Progenitor cell of endocrine pancreas (in vitro differentiated cells): ENCODE data around the gene HCFC2. TPM values are rescaled to one million over a fixed set of nuclear protein-coding genes. Genes with fewer than 3 reads are reported as not detected.

Source experiments
- DNase-seq: peaks from one replicate; pipeline ENCODE4 v3.0.0; 2021; ENCODE audit warnings: low spot score; ENCODE audit not compliant: unreplicated experiment
- H3K27ac Mint-ChIP-seq: 2 replicates; pipeline ENCODE4 v1.8.0; 2021; ENCODE audit warnings: mild to moderate bottlenecking, moderate library complexity, mixed read lengths
- H3K27me3 Mint-ChIP-seq: 2 replicates; pipeline ENCODE4 v1.8.0; 2021; ENCODE audit warnings: mixed read lengths
- H3K36me3 Mint-ChIP-seq: 2 replicates; pipeline ENCODE4 v1.8.0; 2022; ENCODE audit warnings: mixed read lengths; ENCODE audit not compliant: insufficient read depth
- H3K4me1 Mint-ChIP-seq: 2 replicates; pipeline ENCODE4 v1.8.0; 2021; ENCODE audit warnings: low read depth, mixed read lengths
- H3K4me3 Mint-ChIP-seq: 2 replicates; pipeline ENCODE4 v1.8.0; 2021; ENCODE audit warnings: low read depth, mild to moderate bottlenecking, moderate library complexity, mixed read lengths
- H3K9me3 Mint-ChIP-seq: 2 replicates; pipeline ENCODE4 v1.8.0; 2021; ENCODE audit warnings: low read depth, mixed read lengths
- total RNA-seq: library from RNA; stranded (reverse); gene quantifications from 2 replicates; pipeline ENCODE4 v1.2.1, GENCODE V29; 2021
- TF ChIP-seq, protein P1 (sequence below): fragments of 200-600 bp; sonication (generic); IDR thresholded peaks from one replicate; pipeline ENCODE4 v1.5.0; 2021; ENCODE audit warnings: antibody characterized with exemption, mild to moderate bottlenecking; ENCODE audit not compliant: unreplicated experiment

The HCFC2 gene
- total RNA-seq, 1 donor from 2014 or later, result 11.4 TPM

DNA sequence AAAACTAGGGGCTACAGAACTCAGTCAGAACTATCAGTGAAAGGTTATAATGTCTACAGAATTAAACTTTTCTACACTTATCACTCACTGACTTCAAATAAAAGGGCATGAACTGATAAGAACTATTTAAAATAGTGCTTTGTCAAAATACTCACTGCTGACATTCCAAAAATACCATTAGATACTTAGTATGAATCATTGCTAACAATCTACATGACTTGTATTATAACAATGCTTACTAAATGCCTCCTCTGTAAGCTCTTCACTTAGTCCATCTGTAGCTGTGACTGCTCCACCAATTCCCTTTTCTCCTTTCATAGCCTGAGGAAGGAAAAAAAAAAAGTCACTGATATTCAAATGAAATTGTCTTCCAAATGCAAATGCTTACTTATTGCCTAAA, 56.7 kb downstream of the HCFC2 start:
- no peak overlapping the region for H3K4me3 Mint-ChIP-seq

DNA sequence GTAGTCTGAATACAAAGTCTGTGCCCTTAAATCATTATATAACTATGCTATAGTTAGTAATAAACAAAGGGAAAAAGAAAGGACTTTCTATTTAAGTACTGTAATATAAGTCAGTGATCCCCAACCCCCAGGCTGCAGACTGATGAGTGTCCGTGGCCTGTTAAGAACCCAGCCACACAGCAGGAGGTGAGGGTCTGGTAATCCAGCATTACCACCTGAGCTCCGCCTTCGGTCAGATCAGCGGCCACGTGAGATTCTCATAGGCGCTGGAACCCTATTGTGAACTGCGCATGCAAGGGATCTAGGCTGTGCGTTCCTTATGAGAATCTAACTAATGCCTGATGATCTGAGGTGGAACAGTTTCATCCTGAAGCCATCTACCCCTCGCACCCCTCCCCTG, 58.0 kb downstream of the HCFC2 start:
- TF ChIP-seq, protein P1, sequence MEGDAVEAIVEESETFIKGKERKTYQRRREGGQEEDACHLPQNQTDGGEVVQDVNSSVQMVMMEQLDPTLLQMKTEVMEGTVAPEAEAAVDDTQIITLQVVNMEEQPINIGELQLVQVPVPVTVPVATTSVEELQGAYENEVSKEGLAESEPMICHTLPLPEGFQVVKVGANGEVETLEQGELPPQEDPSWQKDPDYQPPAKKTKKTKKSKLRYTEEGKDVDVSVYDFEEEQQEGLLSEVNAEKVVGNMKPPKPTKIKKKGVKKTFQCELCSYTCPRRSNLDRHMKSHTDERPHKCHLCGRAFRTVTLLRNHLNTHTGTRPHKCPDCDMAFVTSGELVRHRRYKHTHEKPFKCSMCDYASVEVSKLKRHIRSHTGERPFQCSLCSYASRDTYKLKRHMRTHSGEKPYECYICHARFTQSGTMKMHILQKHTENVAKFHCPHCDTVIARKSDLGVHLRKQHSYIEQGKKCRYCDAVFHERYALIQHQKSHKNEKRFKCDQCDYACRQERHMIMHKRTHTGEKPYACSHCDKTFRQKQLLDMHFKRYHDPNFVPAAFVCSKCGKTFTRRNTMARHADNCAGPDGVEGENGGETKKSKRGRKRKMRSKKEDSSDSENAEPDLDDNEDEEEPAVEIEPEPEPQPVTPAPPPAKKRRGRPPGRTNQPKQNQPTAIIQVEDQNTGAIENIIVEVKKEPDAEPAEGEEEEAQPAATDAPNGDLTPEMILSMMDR, result no peak
- H3K27me3 Mint-ChIP-seq, result no peaks in the 10 kb centered on the region
- peaks cover 23% of the 10 kb centered on the region for H3K36me3 Mint-ChIP-seq
- no peak for DNase-seq
- peaks cover 3% of the 10 kb centered on the region for H3K4me1 Mint-ChIP-seq
- H3K27ac Mint-ChIP-seq, result no peak overlapping the region
- no peak overlapping the region for H3K4me3 Mint-ChIP-seq
- no peaks in the 10 kb centered on the region for H3K9me3 Mint-ChIP-seq

More for the DNA sequence above, 56.7 kb downstream of the HCFC2 start:
- Mint-ChIP-seq H3K36me3 (peaks cover 20% of the 10 kb centered on the region), H3K27me3 (no peaks in the 10 kb centered on the region), H3K27ac (no peak overlapping the region), H3K4me1 (peaks cover 4% of the 10 kb centered on the region), H3K9me3 (no peaks in the 10 kb centered on the region)
- no peak for DNase-seq
- TF ChIP-seq, protein P1, result no peak

DNA sequence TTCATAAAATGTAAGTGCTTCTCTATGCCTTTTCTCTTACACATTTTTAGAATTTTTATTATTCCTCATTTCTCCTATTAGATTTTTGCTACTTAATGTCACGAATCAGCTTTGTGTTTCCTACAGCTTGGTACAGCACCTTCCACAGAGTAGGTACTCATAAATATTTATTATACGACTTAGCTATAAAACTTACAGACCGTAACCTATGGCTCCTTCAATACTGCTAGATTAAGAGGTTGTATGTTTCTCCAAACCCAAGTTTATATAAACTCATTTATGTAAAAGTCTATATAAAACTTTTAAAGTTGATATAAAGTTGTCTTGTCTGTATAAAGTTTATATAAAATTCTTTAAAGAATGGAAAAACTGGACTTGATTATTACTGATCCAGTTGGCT, 62.2 kb downstream of the HCFC2 start:
- DNase-seq, result no peak
- H3K9me3 Mint-ChIP-seq, result no peaks in the 10 kb centered on the region
- TF ChIP-seq, protein P1, result no peak
- H3K27me3 Mint-ChIP-seq, result no peaks in the 10 kb centered on the region
- no peak overlapping the region for H3K4me3 Mint-ChIP-seq
- peaks cover 20% of the 10 kb centered on the region for H3K36me3 Mint-ChIP-seq
- peaks cover 9% of the 10 kb centered on the region for H3K4me1 Mint-ChIP-seq
- no peak overlapping the region for H3K27ac Mint-ChIP-seq

DNA sequence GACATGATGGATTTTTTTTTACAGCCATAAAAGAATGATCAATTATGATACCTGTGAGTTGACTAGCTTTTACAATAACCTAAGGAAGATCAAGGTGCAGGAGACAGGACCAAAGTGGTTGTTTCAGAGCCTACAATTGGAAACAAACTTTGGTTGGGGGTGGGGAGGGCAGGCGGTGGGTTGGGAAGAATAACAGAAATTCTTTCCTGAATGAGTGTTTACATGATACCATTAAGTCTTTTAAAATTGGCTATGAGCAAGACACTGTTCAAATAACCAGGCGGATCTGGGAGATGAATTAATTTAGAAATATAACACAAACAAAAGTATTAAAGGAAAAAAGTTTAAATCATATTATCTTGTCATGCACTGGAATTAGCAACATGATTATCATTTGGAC, 66.4 kb downstream of the HCFC2 start:
- peaks cover 20% of the 10 kb centered on the region for H3K4me1 Mint-ChIP-seq
- no peak overlapping the region for H3K27ac Mint-ChIP-seq
- peaks cover 15% of the 10 kb centered on the region for H3K36me3 Mint-ChIP-seq
- TF ChIP-seq, protein P1, result no peak
- no peaks in the 10 kb centered on the region for H3K27me3 Mint-ChIP-seq
- no peaks in the 10 kb centered on the region for H3K9me3 Mint-ChIP-seq
- no peak overlapping the region for H3K4me3 Mint-ChIP-seq
- no peak for DNase-seq

DNA sequence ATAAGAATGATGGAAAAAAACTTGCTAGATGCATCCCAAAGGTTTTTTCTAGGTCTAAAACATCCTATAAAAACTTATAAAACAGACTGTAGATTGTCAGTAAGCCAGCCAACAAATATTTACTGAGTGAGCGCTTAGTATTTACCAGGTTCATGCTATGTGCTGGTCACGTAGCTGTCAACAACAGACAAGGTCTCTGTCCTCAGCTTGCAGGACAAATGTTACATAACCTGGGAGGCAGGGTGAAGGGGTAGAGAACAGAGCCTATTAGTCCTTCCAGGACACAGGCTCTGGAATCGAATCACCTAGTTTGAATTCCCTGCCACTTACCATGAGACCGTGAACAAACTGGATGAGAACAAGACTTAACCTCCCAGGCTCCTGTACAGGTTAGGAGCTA, 67.3 kb downstream of the HCFC2 start:
- TF ChIP-seq, protein P1, result no peak
- H3K4me1 Mint-ChIP-seq, result peaks cover 26% of the 10 kb centered on the region
- H3K27ac Mint-ChIP-seq, result no peak overlapping the region
- H3K27me3 Mint-ChIP-seq, result no peaks in the 10 kb centered on the region
- no peak for DNase-seq
- no peaks in the 10 kb centered on the region for H3K9me3 Mint-ChIP-seq
- peaks cover 12% of the 10 kb centered on the region for H3K36me3 Mint-ChIP-seq
- H3K4me3 Mint-ChIP-seq, result no peak overlapping the region
